IMR-90 (cell line): Measurements from ENCODE around the gene ITPR2. TPM values are rescaled to one million over a fixed set of nuclear protein-coding genes. Genes with fewer than 3 reads are reported as not detected.

Experiments used
- ATAC-seq: fragments of 200-7000 bp; cut with Tn5 transposase; 2 replicates; pipeline ENCODE4 v1.9.1; 2020; ENCODE audit warnings: low read depth, mild to moderate bottlenecking, moderate library complexity
- BruUV-seq: library from RNA; stranded (reverse); fragments of 400-500 nt; replicated peaks from 2 replicates; lab custom pipeline; 2021; lab: Mats Ljungman, UMichigan
- CTCF ChIA-PET: fragments of 300-600 bp; formaldehyde crosslinking; extraction: SDS; loops from one replicate; lab custom pipeline; 2021; ENCODE audit warnings: antibody characterized with exemption; lab: Yijun Ruan, JAX
- POLR2A ChIA-PET: fragments of 300-600 bp; sonication (Branson Sonifier 250); formaldehyde crosslinking; loops from one replicate; lab custom pipeline; 2022; ENCODE audit warnings: antibody characterized with exemption; ENCODE audit not compliant: unreplicated experiment; lab: Charles Lee
- DNase-seq: peaks from one replicate; pipeline ENCODE4 v3.0.0; 2013
- H2AFZ ChIP-seq: replicated peaks from 2 replicates; pipeline ENCODE3; 2013; ENCODE audit warnings: low read length, mild to moderate bottlenecking; ENCODE audit not compliant: poor library complexity
- H2AK5ac ChIP-seq: 2 replicates; pipeline ENCODE4 v1.6.1; 2013; ENCODE audit warnings: low read depth, low read length, inconsistent platforms
- H2AK9ac ChIP-seq: replicated peaks from 2 replicates; pipeline ENCODE3; 2013; ENCODE audit warnings: mild to moderate bottlenecking, low read depth, low read length, moderate library complexity; ENCODE audit not compliant: poor library complexity
- H2BK120ac ChIP-seq: 2 replicates; pipeline ENCODE4 v1.6.1; 2013; ENCODE audit warnings: low read depth, low read length, inconsistent platforms
- H2BK15ac ChIP-seq: 3 replicates; pipeline ENCODE4 v1.6.1; 2013; ENCODE audit warnings: low read depth, low read length, inconsistent platforms
- H2BK20ac ChIP-seq: 2 replicates; pipeline ENCODE4 v1.6.1; 2013; ENCODE audit warnings: low read depth, mild to moderate bottlenecking, inconsistent platforms, low read length, moderate library complexity
- H2BK5ac ChIP-seq: 2 replicates; pipeline ENCODE4 v1.6.1; 2013; ENCODE audit warnings: mild to moderate bottlenecking, low read depth, low read length, inconsistent platforms; ENCODE audit not compliant: poor library complexity, severe bottlenecking
- H3K14ac ChIP-seq: replicated peaks from 2 replicates; pipeline ENCODE4 v1.6.1; 2013; ENCODE audit warnings: low read depth, low read length, inconsistent platforms
- H3K18ac ChIP-seq: 2 replicates; pipeline ENCODE4 v1.6.1; 2013; ENCODE audit warnings: low read depth, low read length, control low read depth
- H3K23ac ChIP-seq: 2 replicates; pipeline ENCODE4 v1.6.1; 2013; ENCODE audit warnings: low read depth, low read length, inconsistent platforms
- H3K27ac ChIP-seq: 2 replicates; pipeline ENCODE4 v1.5.1; 2013; ENCODE audit warnings: mild to moderate bottlenecking, control low read depth, low read length; ENCODE audit not compliant: insufficient read depth
- H3K27me3 ChIP-seq: 2 replicates; pipeline ENCODE4 v1.6.1; 2013; ENCODE audit warnings: low read length; ENCODE audit not compliant: control insufficient read depth, insufficient read depth
- H3K36me3 ChIP-seq: 2 replicates; pipeline ENCODE4 v1.6.1; 2013; ENCODE audit warnings: low read length, mixed read lengths; ENCODE audit not compliant: control insufficient read depth, insufficient read depth
- H3K4ac ChIP-seq: 2 replicates; pipeline ENCODE4 v1.6.1; 2013; ENCODE audit warnings: low read depth, low read length, inconsistent platforms
- H3K4me1 ChIP-seq: 2 replicates; pipeline ENCODE4 v1.6.1; 2013; ENCODE audit warnings: low read length, mixed read lengths; ENCODE audit not compliant: control insufficient read depth, insufficient read depth
- H3K4me2 ChIP-seq: 2 replicates; pipeline ENCODE4 v1.6.1; 2013; ENCODE audit warnings: low read depth, mild to moderate bottlenecking, control low read depth, low read length, moderate library complexity
- H3K4me3 ChIP-seq: 2 replicates; pipeline ENCODE4 v1.5.1; 2013; ENCODE audit warnings: low read depth, mild to moderate bottlenecking, control low read depth, low read length, moderate library complexity; ENCODE audit not compliant: insufficient read depth
- H3K56ac ChIP-seq: 2 replicates; pipeline ENCODE4 v1.6.1; 2013; ENCODE audit warnings: low read length, inconsistent platforms; ENCODE audit not compliant: insufficient read depth; ENCODE audit errors: extremely low read depth
- H3K79me1 ChIP-seq, 2 experiments: 2 replicates each; pipeline ENCODE4 v1.6.1; 2013; ENCODE audit warnings: low read length in 2 of 2, inconsistent platforms in 1 of 2, low read depth in 1 of 2
- H3K9ac ChIP-seq: 2 replicates; pipeline ENCODE4 v1.6.1; 2013; ENCODE audit warnings: low read depth, low read length, control low read depth
- H3K9me1 ChIP-seq: 2 replicates; pipeline ENCODE4 v1.6.1; 2013; ENCODE audit warnings: low read length, inconsistent platforms; ENCODE audit not compliant: insufficient read depth
- H3K9me3 ChIP-seq: 2 replicates; pipeline ENCODE4 v1.6.1; 2013; ENCODE audit warnings: low read length; ENCODE audit not compliant: control insufficient read depth, insufficient read depth
- H4K20me1 ChIP-seq: 2 replicates; pipeline ENCODE4 v1.6.1; 2013; ENCODE audit warnings: low read length, inconsistent platforms; ENCODE audit not compliant: insufficient read depth
- H4K5ac ChIP-seq: 2 replicates; pipeline ENCODE4 v1.6.1; 2013; ENCODE audit warnings: mild to moderate bottlenecking, low read depth, low read length, control low read depth
- H4K8ac ChIP-seq, 2 experiments: 2 replicates each; pipeline ENCODE4 v1.6.1; 2013; ENCODE audit warnings: low read depth in 2 of 2, low read length in 2 of 2, control low read depth in 1 of 2, inconsistent platforms in 1 of 2
- H4K91ac ChIP-seq: 2 replicates; pipeline ENCODE4 v1.6.1; 2013; ENCODE audit warnings: low read depth, low read length, inconsistent platforms; ENCODE audit not compliant: insufficient read depth
- CEBPB ChIP-seq: IDR thresholded peaks from 2 replicates; pipeline ENCODE4 v1.6.1; 2012; ENCODE audit warnings: low read depth, low read length, improper control_type of control experiment
- CHD1 ChIP-seq: IDR thresholded peaks from 2 replicates; pipeline ENCODE4 v1.6.1; 2012; ENCODE audit warnings: low read depth, low read length, improper control_type of control experiment
- CTCF ChIP-seq: conservative IDR thresholded peaks from 2 replicates; pipeline ENCODE4 v1.5.1; 2012; ENCODE audit warnings: mild to moderate bottlenecking, low read depth, low read length, improper control_type of control experiment
- ELK1 ChIP-seq: fragments of 150-350 bp; IDR thresholded peaks from 2 replicates; pipeline ENCODE4 v1.6.1; 2016; ENCODE audit warnings: low read depth, mild to moderate bottlenecking, low read length, moderate library complexity, borderline replicate concordance
- FOS ChIP-seq: fragments of 150-350 bp; IDR thresholded peaks from 2 replicates; pipeline ENCODE4 v1.6.1; 2016; ENCODE audit warnings: low read depth, low read length
- MAFK ChIP-seq: IDR thresholded peaks from 2 replicates; pipeline ENCODE4 v1.6.1; 2012; ENCODE audit warnings: low read depth, low read length, improper control_type of control experiment
- MAZ ChIP-seq: IDR thresholded peaks from 2 replicates; pipeline ENCODE4 v1.6.1; 2012; ENCODE audit warnings: low read depth, mild to moderate bottlenecking, low read length, improper control_type of control experiment, moderate library complexity, borderline replicate concordance
- MXI1 ChIP-seq: IDR thresholded peaks from 2 replicates; pipeline ENCODE4 v1.6.1; 2012; ENCODE audit warnings: low read depth, mild to moderate bottlenecking, low read length, moderate library complexity, borderline replicate concordance
- POLR2A ChIP-seq: IDR thresholded peaks from 2 replicates; pipeline ENCODE4 v1.6.1; 2012; ENCODE audit warnings: mild to moderate bottlenecking, low read depth, low read length
- RCOR1 ChIP-seq: IDR thresholded peaks from 2 replicates; pipeline ENCODE4 v1.6.1; 2012; ENCODE audit warnings: mild to moderate bottlenecking, low read length, improper control_type of control experiment; ENCODE audit not compliant: insufficient replicate concordance
- SMC3 ChIP-seq: fragments of 150-350 bp; IDR thresholded peaks from 2 replicates; pipeline ENCODE4 v1.6.1; 2016; ENCODE audit warnings: low read depth, mild to moderate bottlenecking, antibody characterized with exemption, low read length, moderate library complexity
- USF2 ChIP-seq: fragments of 150-350 bp; IDR thresholded peaks from 2 replicates; pipeline ENCODE4 v1.6.1; 2017; ENCODE audit warnings: mild to moderate bottlenecking, antibody characterized with exemption, low read length, low read depth
- WGBS, 2 experiments: methylation state at CpG; one replicate each; pipeline versions ENCODE4 v1.1.5 to v1.1.7; 2013; ENCODE audit warnings: missing lambda C conversion rate in 2 of 2; ENCODE audit not compliant: insufficient read length in 1 of 2; ENCODE audit errors: extremely low coverage in 2 of 2; 5-methylcytosine and 5-hydroxymethylcytosine counted together
- dilution Hi-C: fragments of 300-500 bp; cut with HindIII; formaldehyde crosslinking; loops from one replicate; pipeline ENCODE4 v1.14.3; 2018; ENCODE audit warnings: low sequenced_read_pairs; ENCODE audit not compliant: unreplicated experiment
- in situ Hi-C: fragments of 300-500 bp; cut with MboI; formaldehyde crosslinking; loops from 3 replicates; pipeline ENCODE4 v1.14.3; 2019; ENCODE audit warnings: low sequenced_read_pairs, inconsistent platforms, mixed read lengths
- intact Hi-C: fragments of 100-400 bp; cut with micrococcal nuclease; formaldehyde crosslinking; loops from 2 replicates; pipeline ENCODE4 v1.10.0; 2022
- polyA plus RNA-seq, 3 experiments: library from polyadenylated mRNA; depleted of rRNA; stranded (reverse); fragments of >200 nt; gene quantifications; 2 replicates each; pipeline ENCODE4 v1.2.3, GENCODE V29; 2012; ENCODE audit warnings: low replicate concordance in 1 of 3
- total RNA-seq: library from RNA; depleted of rRNA; stranded (reverse); fragments of >200 nt; gene quantifications from 2 replicates; pipeline ENCODE4 v1.2.3, GENCODE V29; 2012

ITPR2 gene
- total and polyA plus RNA-seq, 2 of the 4 experiments (the other 2 are of a cell fraction), result 1.2 to 9.0 TPM

- Histone ChIP-seq H3K23ac (no peak overlapping the region), H3K14ac (no peak overlapping the region), H3K4me2 (no peak overlapping the region), H2AK5ac (no peak overlapping the region), H3K18ac (no peak overlapping the region), H3K79me1 (no peaks in the 10 kb centered on the region), H3K4me1 (no peaks in the 10 kb centered on the region), H3K4me3 (no peak overlapping the region), H2AFZ (no peak overlapping the region), H2BK5ac (no peak overlapping the region), H4K20me1 (no peaks in the 10 kb centered on the region), H3K27ac (no peak overlapping the region), H4K91ac (no peak overlapping the region), H2BK15ac (no peak overlapping the region), H3K9ac (no peak overlapping the region), H3K27me3 (no peaks in the 10 kb centered on the region), H3K9me1 (no peaks in the 10 kb centered on the region), H3K9me3 (no peaks in the 10 kb centered on the region), H3K56ac (no peak overlapping the region), H4K5ac (no peak overlapping the region), H2BK120ac (no peak overlapping the region), H3K4ac (no peak overlapping the region), H4K8ac (no peak overlapping the region), H2AK9ac (no peak overlapping the region), H3K36me3 (no peaks in the 10 kb centered on the region), H2BK20ac (no peak overlapping the region)
- in situ Hi-C loops (no loop called here), dilution Hi-C loops (no loop called here), intact Hi-C loops (loop anchor here (10.0 kb wide), 1 partner anchor 443 kb away; no protein-coding TSS in a partner anchor)
- ChIA-PET POLR2A (interaction anchor here (0.6 kb wide), 1 partner anchor 186 kb away, joined by 3 read pairs; no protein-coding TSS in a partner anchor), CTCF (interaction anchor here (1.0 kb wide), 1 partner anchor 188 kb away, joined by 3 read pairs; no protein-coding TSS in a partner anchor)
- BruUV-seq, result no TSS peak
- WGBS, 2 experiments, result 83% methylated on average over 1 of the region's 1 CpG; no CpG with 5 or more reads in 1 of the 2 experiments
- TF ChIP-seq RCOR1 (no peak), MAZ (no peak), SMC3 (no peak), POLR2A (no peak), MAFK (no peak), CHD1 (no peak), FOS (no peak), CTCF (no peak), CEBPB (no peak), ELK1 (no peak), USF2 (no peak), MXI1 (no peak)
- no peak for ATAC-seq
- DNase-seq, result no peak
These were observed 391.6 kb downstream of the ITPR2 start for GRCh38 chr12:26441434-26441833.
